DOHH2 (cell line): ENCODE data around the gene ZNF260.

ENCODE experiments used
- EZH2phosphoT487 ChIP-seq: fragments of 200-600 bp; sonication (generic); IDR thresholded peaks from 2 replicates; pipeline ENCODE4 v1.6.1; 2017; ENCODE audit warnings: borderline replicate concordance, mild to moderate bottlenecking, antibody characterized with exemption, low read length, moderate library complexity, mixed read lengths
- TF ChIP-seq, protein P1 (sequence below): fragments of 200-600 bp; sonication (generic); IDR thresholded peaks from one replicate; pipeline ENCODE4 v1.5.1; 2014; ENCODE audit warnings: antibody characterized with exemption, mild to moderate bottlenecking, low read depth, low read length; ENCODE audit not compliant: poor library complexity, severe bottlenecking

DNA sequence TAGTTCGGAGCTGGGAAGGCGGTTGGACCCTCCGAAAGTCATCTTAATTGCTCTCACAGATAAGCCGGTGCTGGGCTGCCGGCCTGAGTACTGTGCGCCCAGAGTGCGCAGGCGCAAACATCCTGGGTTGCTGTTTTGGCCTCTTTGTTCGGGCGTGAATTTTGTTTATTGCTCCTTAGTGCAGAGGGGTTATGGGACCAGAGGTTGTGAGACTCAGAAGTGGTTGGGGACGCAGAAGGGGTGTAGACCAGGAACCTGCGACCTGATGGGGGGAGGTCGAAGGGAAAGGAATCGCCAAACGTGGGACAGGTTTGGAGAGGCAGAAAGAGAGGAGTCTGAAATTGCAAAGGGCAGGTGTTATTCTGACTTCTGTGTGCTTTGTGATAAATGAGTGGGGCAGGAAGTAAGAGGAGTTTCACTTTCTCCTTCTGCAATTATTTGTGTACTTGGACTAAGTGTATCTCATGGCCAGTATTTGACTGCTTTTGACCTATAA is 38.1 kb downstream of the ZNF260 start:
- TF ChIP-seq, protein P1, sequence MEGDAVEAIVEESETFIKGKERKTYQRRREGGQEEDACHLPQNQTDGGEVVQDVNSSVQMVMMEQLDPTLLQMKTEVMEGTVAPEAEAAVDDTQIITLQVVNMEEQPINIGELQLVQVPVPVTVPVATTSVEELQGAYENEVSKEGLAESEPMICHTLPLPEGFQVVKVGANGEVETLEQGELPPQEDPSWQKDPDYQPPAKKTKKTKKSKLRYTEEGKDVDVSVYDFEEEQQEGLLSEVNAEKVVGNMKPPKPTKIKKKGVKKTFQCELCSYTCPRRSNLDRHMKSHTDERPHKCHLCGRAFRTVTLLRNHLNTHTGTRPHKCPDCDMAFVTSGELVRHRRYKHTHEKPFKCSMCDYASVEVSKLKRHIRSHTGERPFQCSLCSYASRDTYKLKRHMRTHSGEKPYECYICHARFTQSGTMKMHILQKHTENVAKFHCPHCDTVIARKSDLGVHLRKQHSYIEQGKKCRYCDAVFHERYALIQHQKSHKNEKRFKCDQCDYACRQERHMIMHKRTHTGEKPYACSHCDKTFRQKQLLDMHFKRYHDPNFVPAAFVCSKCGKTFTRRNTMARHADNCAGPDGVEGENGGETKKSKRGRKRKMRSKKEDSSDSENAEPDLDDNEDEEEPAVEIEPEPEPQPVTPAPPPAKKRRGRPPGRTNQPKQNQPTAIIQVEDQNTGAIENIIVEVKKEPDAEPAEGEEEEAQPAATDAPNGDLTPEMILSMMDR: no peak
- no peak for TF ChIP-seq EZH2phosphoT487
